ENCODE data around the gene USP37. TPM values are rescaled to one million over a fixed set of nuclear protein-coding genes. Genes with fewer than 3 reads are reported as not detected.

Gene USP37
- total and polyA plus RNA-seq, 4 experiments from 2014 or later: 8.5 to 29.1 (median 19.6) TPM

GRCh38 chr2:218405086-218405745 lies 162.9 kb downstream of the USP37 start:
- ChIA-PET CTCF (ENCODE audit: partially characterized antibody) (interaction anchor here (1.0 to 2.3 kb wide), 7 partner anchors 9 to 135 kb away, joined by 3 to 18 read pairs (median 4); partner anchors contain the start of genes AAMP and PNKD), POLR2A (ENCODE audit: partially characterized antibody) (interaction anchor here (0.7 to 6.1 kb wide), 15 partner anchors 8 to 254 kb away, joined by 3 to 109 read pairs (median 4); partner anchors contain the start of genes AAMP, BCS1L, CATIP and PNKD)
- H3K36me3 ChIP-seq (ENCODE audit: insufficient read depth, low read length): peaks cover 25% of the 10 kb centered on the region
- Mint-ChIP-seq H3K27ac (peak overlapping the region; percentile 93 to 100 (median 96)), H3K9me3 (no peaks in the 10 kb centered on the region), H3K4me3 (peak overlapping the region; percentile 78 to 89 (median 80)), H3K36me3 (peaks cover 6 to 42% of the 10 kb centered on the region in 2 donors), H3K4me1 (peaks cover 32 to 70% (median 50%) of the 10 kb centered on the region in 4 donors), H3K27me3 (no peaks in the 10 kb centered on the region)
- intact Hi-C loops (cut with micrococcal nuclease): loop anchor here (5.0 kb wide), 3 partner anchors 47 to 982 kb away; partner anchors contain the start of gene DNPEP
- no peaks in the 10 kb centered on the region for H3K9me3 ChIP-seq (ENCODE audit: control insufficient read depth in 1 of 2, low read length in 2 of 2)
- H3K4me1 ChIP-seq (ENCODE audit: insufficient read depth, low read length): peaks cover 66% of the 10 kb centered on the region
- peak overlapping the region in 1 of 2 donors; percentile 49 for H3K4me3 ChIP-seq (ENCODE audit: low read length in 2 of 2)
- no peaks in the 10 kb centered on the region for H3K27me3 ChIP-seq (ENCODE audit: insufficient read depth, low read length)
- DNase-seq: peak in 1 of 5 donors; percentile 49
- peak overlapping the region; percentile 71 for H3K27ac ChIP-seq (ENCODE audit: low read depth, low read length)

GRCh38 chr2:218404351-218405085 lies 163.6 kb downstream of the USP37 start:
- ChIA-PET POLR2A (ENCODE audit: partially characterized antibody) (interaction anchor here (0.8 to 6.1 kb wide), 8 partner anchors 8 to 134 kb away, joined by 3 to 109 read pairs (median 4); partner anchors contain the start of genes AAMP, PNKD and TMBIM1), CTCF (ENCODE audit: partially characterized antibody) (interaction anchor here (1.3 to 2.2 kb wide), 4 partner anchors 8 to 131 kb away, joined by 4 to 10 read pairs (median 4); no protein-coding TSS in a partner anchor)
- Histone ChIP-seq H3K36me3 (ENCODE audit: insufficient read depth, low read length) (peaks cover 25% of the 10 kb centered on the region), H3K9me3 (ENCODE audit: control insufficient read depth in 1 of 2, low read length in 2 of 2) (no peaks in the 10 kb centered on the region), H3K4me1 (ENCODE audit: insufficient read depth, low read length) (peaks cover 66% of the 10 kb centered on the region), H3K27ac (ENCODE audit: low read depth, low read length) (no peak overlapping the region), H3K4me3 (ENCODE audit: low read length in 2 of 2) (no peak overlapping the region), H3K27me3 (ENCODE audit: insufficient read depth, low read length) (no peaks in the 10 kb centered on the region)
- no peaks in the 10 kb centered on the region for H3K27me3 Mint-ChIP-seq
- H3K27ac Mint-ChIP-seq: peak overlapping the region; percentile 9 to 100 (median 93)
- H3K4me3 Mint-ChIP-seq: peak overlapping the region in 3 of 8 donors; percentile 21 to 35 (median 29)
- peak in 1 of 5 donors; percentile 43 for DNase-seq
- peaks cover 6 to 43% of the 10 kb centered on the region in 2 donors for H3K36me3 Mint-ChIP-seq
- H3K4me1 Mint-ChIP-seq: peaks cover 31 to 70% (median 50%) of the 10 kb centered on the region in 4 donors
- intact Hi-C loops (cut with micrococcal nuclease): loop anchor here (5.0 kb wide), 3 partner anchors 48 to 983 kb away; partner anchors contain the start of gene DNPEP
- H3K9me3 Mint-ChIP-seq: no peaks in the 10 kb centered on the region

GRCh38 chr2:218403810-218404209 lies 164.3 kb downstream of the USP37 start:
- Mint-ChIP-seq H3K27ac (peak overlapping the region; percentile 9 to 100 (median 64)), H3K9me3 (no peaks in the 10 kb centered on the region), H3K36me3 (peaks cover 6 to 43% of the 10 kb centered on the region in 2 donors), H3K4me3 (peak overlapping the region in 5 of 8 donors; percentile 35 to 52 (median 44)), H3K27me3 (no peaks in the 10 kb centered on the region), H3K4me1 (peaks cover 31 to 76% (median 50%) of the 10 kb centered on the region in 4 donors)
- Histone ChIP-seq H3K27ac (ENCODE audit: low read depth, low read length) (no peak overlapping the region), H3K4me1 (ENCODE audit: insufficient read depth, low read length) (peaks cover 73% of the 10 kb centered on the region), H3K36me3 (ENCODE audit: insufficient read depth, low read length) (peaks cover 25% of the 10 kb centered on the region), H3K9me3 (ENCODE audit: control insufficient read depth in 1 of 2, low read length in 2 of 2) (no peaks in the 10 kb centered on the region), H3K27me3 (ENCODE audit: insufficient read depth, low read length) (no peaks in the 10 kb centered on the region), H3K4me3 (ENCODE audit: low read length in 2 of 2) (no peak overlapping the region)
- ChIA-PET CTCF (ENCODE audit: partially characterized antibody) (interaction anchor here (1.3 to 2.2 kb wide), 2 partner anchors 8 to 62 kb away, joined by 5 to 10 read pairs; no protein-coding TSS in a partner anchor), POLR2A (ENCODE audit: partially characterized antibody) (interaction anchor here (4.9 to 6.1 kb wide), 2 partner anchors 7 to 113 kb away, joined by 42 to 109 read pairs; partner anchors contain the start of gene TMBIM1)
- intact Hi-C loops (cut with micrococcal nuclease): no loop called here
- DNase-seq: no peak

- Histone ChIP-seq H3K9me3 (ENCODE audit: control insufficient read depth in 1 of 2, low read length in 2 of 2) (no peaks in the 10 kb centered on the region), H3K36me3 (ENCODE audit: insufficient read depth, low read length) (peaks cover 25% of the 10 kb centered on the region), H3K4me1 (ENCODE audit: insufficient read depth, low read length) (peaks cover 75% of the 10 kb centered on the region), H3K27me3 (ENCODE audit: insufficient read depth, low read length) (no peaks in the 10 kb centered on the region), H3K27ac (ENCODE audit: low read depth, low read length) (no peak overlapping the region), H3K4me3 (ENCODE audit: low read length in 2 of 2) (no peak overlapping the region)
- Mint-ChIP-seq H3K36me3 (peaks cover 6 to 43% of the 10 kb centered on the region in 2 donors), H3K9me3 (peaks cover 0 to 1% (median 0%) of the 10 kb centered on the region in 8 donors), H3K4me3 (peak overlapping the region in 3 of 8 donors; percentile 12 to 52 (median 17)), H3K27ac (peak overlapping the region in 4 of 7 donors; percentile 17 to 100 (median 48)), H3K4me1 (peaks cover 28 to 75% (median 48%) of the 10 kb centered on the region in 4 donors), H3K27me3 (no peaks in the 10 kb centered on the region)
- ChIA-PET POLR2A (ENCODE audit: partially characterized antibody) (interaction anchor here (0.6 to 4.3 kb wide), 4 partner anchors 113 to 255 kb away, joined by 3 to 26 read pairs (median 6); partner anchors contain the start of genes AAMP and PNKD), CTCF (ENCODE audit: partially characterized antibody) (interaction anchor here (2.2 kb wide), 1 partner anchor 63 kb away, joined by 5 read pairs; no protein-coding TSS in a partner anchor)
- intact Hi-C loops (cut with micrococcal nuclease): no loop called here
- no peak for DNase-seq
Observed at GRCh38 chr2:218402911-218403411, 165.2 kb downstream of the USP37 start.

- POLR2A ChIA-PET (ENCODE audit: partially characterized antibody): interaction anchor here (0.6 to 4.3 kb wide), 4 partner anchors 112 to 256 kb away, joined by 3 to 26 read pairs (median 6); partner anchors contain the start of genes AAMP and PNKD
- H3K9me3 Mint-ChIP-seq: peaks cover 0 to 1% (median 0%) of the 10 kb centered on the region in 8 donors
- intact Hi-C loops (cut with micrococcal nuclease): no loop called here
- peaks cover 73% of the 10 kb centered on the region for H3K4me1 ChIP-seq (ENCODE audit: insufficient read depth, low read length)
- H3K4me3 Mint-ChIP-seq: peak overlapping the region in 6 of 8 donors; percentile 15 to 68 (median 43)
- H3K4me3 ChIP-seq (ENCODE audit: low read length in 2 of 2): no peak overlapping the region
- CTCF ChIA-PET (ENCODE audit: partially characterized antibody): interaction anchor here (1.5 to 2.2 kb wide), 2 partner anchors 64 to 132 kb away, joined by 4 to 5 read pairs; partner anchors contain the start of genes AAMP and PNKD
- peaks cover 6 to 43% of the 10 kb centered on the region in 2 donors for H3K36me3 Mint-ChIP-seq
- H3K36me3 ChIP-seq (ENCODE audit: insufficient read depth, low read length): peaks cover 25% of the 10 kb centered on the region
- no peaks in the 10 kb centered on the region for H3K9me3 ChIP-seq (ENCODE audit: control insufficient read depth in 1 of 2, low read length in 2 of 2)
- no peak for DNase-seq
- no peaks in the 10 kb centered on the region for H3K27me3 Mint-ChIP-seq
- H3K27me3 ChIP-seq (ENCODE audit: insufficient read depth, low read length): no peaks in the 10 kb centered on the region
- H3K27ac ChIP-seq (ENCODE audit: low read depth, low read length): no peak overlapping the region
- H3K4me1 Mint-ChIP-seq: peaks cover 24 to 75% (median 49%) of the 10 kb centered on the region in 4 donors
- H3K27ac Mint-ChIP-seq: peak overlapping the region in 3 of 7 donors; percentile 29 to 100 (median 48)
Observed at GRCh38 chr2:218402491-218402901, 165.7 kb downstream of the USP37 start.

DNA sequence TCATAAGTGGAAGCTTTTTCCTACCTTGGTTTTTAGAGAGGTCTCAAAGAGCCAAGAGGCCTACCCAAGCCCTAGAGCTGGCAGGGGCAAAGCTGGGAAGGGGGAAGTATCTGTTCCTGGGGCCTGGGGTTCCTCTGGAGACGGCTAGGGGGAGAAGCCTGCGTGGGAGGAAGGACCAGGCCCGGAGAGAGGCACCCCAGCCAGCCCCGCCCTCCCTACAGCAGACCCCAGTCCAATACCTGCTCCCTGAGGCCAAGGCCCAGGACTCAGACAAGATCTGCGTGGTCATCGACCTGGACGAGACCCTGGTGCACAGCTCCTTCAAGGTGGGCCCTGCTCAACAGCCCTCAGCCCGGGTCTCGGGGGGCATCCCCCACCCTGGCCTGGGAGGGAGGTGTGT lies 166.3 kb downstream of the USP37 start:
- H3K4me3 ChIP-seq (ENCODE audit: low read length in 2 of 2): no peak overlapping the region
- no peaks in the 10 kb centered on the region for H3K27me3 ChIP-seq (ENCODE audit: insufficient read depth, low read length)
- Mint-ChIP-seq H3K27me3 (no peaks in the 10 kb centered on the region), H3K4me3 (peak overlapping the region; percentile 74 to 97 (median 88)), H3K36me3 (peaks cover 6 to 45% of the 10 kb centered on the region in 2 donors), H3K9me3 (peaks cover 0 to 1% (median 0%) of the 10 kb centered on the region in 8 donors), H3K4me1 (peaks cover 21 to 75% (median 49%) of the 10 kb centered on the region in 4 donors), H3K27ac (peak overlapping the region in 5 of 7 donors; percentile 37 to 100 (median 78))
- intact Hi-C loops (cut with micrococcal nuclease): no loop called here
- DNase-seq: no peak
- no peaks in the 10 kb centered on the region for H3K9me3 ChIP-seq (ENCODE audit: control insufficient read depth in 1 of 2, low read length in 2 of 2)
- ChIA-PET POLR2A (ENCODE audit: partially characterized antibody) (interaction anchor here (0.7 to 4.3 kb wide), 7 partner anchors 35 to 259 kb away, joined by 3 to 26 read pairs (median 3); partner anchors contain the start of genes AAMP and PNKD), CTCF (ENCODE audit: partially characterized antibody) (interaction anchor here (0.9 to 1.5 kb wide), 4 partner anchors 45 to 246 kb away, joined by 3 to 4 read pairs (median 4); partner anchors contain the start of genes AAMP, CATIP and PNKD)
- peaks cover 73% of the 10 kb centered on the region for H3K4me1 ChIP-seq (ENCODE audit: insufficient read depth, low read length)
- H3K27ac ChIP-seq (ENCODE audit: low read depth, low read length): peak overlapping the region; percentile 72
- peaks cover 25% of the 10 kb centered on the region for H3K36me3 ChIP-seq (ENCODE audit: insufficient read depth, low read length)
